Measurements from ENCODE around the gene FLVCR1. TPM values are rescaled to one million over a fixed set of nuclear protein-coding genes. Genes with fewer than 3 reads are reported as not detected.
A peak's percentile ranks its signal among the peaks of the same experiment; 100 is the strongest.

The FLVCR1 gene
- total RNA-seq, 1 donor from 2014 or later = 18.4 TPM

GRCh38 chr1:212820969-212821368 lies 37.1 kb upstream of the FLVCR1 start:
- DNase-seq (ENCODE audit: low spot score) = no peak
- H3K27ac Mint-ChIP-seq (ENCODE audit: unreplicated experiment) = no peak overlapping the region

DNA sequence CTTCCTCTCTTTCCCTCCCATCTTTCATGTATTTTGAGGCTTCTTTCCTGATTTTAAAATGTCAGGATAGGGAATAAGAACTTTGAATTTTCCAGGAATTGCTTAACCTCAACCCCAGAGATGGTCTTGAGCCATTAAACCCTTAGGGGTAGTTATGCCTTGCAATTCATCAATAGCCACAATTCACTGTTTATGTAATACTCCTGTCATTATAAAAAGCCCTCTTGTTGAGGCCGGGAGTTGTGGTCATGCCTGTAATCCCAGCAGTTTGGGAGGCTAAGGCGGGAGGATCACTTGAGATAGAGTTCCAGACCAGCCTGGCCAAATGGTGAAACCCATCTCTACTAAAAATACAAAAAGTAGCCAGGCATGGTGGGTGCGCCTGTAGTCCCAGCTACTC lies 35.1 kb upstream of the FLVCR1 start:
- Mint-ChIP-seq H3K27ac (ENCODE audit: unreplicated experiment) (no peak overlapping the region), H3K27me3 (ENCODE audit: unreplicated experiment) (peaks cover 6% of the 10 kb centered on the region), H3K9me3 (ENCODE audit: unreplicated experiment) (peaks cover 11% of the 10 kb centered on the region), H3K36me3 (ENCODE audit: low read depth, unreplicated experiment) (peaks cover 28% of the 10 kb centered on the region), H3K4me3 (ENCODE audit: unreplicated experiment) (no peak overlapping the region), H3K4me1 (ENCODE audit: unreplicated experiment) (peaks cover 5% of the 10 kb centered on the region)
- no peak for DNase-seq (ENCODE audit: low spot score)
- TF ChIP-seq, protein P1, sequence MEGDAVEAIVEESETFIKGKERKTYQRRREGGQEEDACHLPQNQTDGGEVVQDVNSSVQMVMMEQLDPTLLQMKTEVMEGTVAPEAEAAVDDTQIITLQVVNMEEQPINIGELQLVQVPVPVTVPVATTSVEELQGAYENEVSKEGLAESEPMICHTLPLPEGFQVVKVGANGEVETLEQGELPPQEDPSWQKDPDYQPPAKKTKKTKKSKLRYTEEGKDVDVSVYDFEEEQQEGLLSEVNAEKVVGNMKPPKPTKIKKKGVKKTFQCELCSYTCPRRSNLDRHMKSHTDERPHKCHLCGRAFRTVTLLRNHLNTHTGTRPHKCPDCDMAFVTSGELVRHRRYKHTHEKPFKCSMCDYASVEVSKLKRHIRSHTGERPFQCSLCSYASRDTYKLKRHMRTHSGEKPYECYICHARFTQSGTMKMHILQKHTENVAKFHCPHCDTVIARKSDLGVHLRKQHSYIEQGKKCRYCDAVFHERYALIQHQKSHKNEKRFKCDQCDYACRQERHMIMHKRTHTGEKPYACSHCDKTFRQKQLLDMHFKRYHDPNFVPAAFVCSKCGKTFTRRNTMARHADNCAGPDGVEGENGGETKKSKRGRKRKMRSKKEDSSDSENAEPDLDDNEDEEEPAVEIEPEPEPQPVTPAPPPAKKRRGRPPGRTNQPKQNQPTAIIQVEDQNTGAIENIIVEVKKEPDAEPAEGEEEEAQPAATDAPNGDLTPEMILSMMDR (IDR thresholded peaks at IDR 0.05; ENCODE audit: unreplicated experiment) = no peak

More at GRCh38 chr1:212820969-212821368, 37.1 kb upstream of the FLVCR1 start:
- peaks cover 5% of the 10 kb centered on the region for H3K4me1 Mint-ChIP-seq (ENCODE audit: unreplicated experiment)
- TF ChIP-seq, protein P1 (IDR thresholded peaks at IDR 0.05; ENCODE audit: unreplicated experiment) = no peak
- peaks cover 1% of the 10 kb centered on the region for H3K27me3 Mint-ChIP-seq (ENCODE audit: unreplicated experiment)
- H3K4me3 Mint-ChIP-seq (ENCODE audit: unreplicated experiment) = no peak overlapping the region
- peaks cover 14% of the 10 kb centered on the region for H3K36me3 Mint-ChIP-seq (ENCODE audit: low read depth, unreplicated experiment)
- H3K9me3 Mint-ChIP-seq (ENCODE audit: unreplicated experiment) = peaks cover 7% of the 10 kb centered on the region

DNA sequence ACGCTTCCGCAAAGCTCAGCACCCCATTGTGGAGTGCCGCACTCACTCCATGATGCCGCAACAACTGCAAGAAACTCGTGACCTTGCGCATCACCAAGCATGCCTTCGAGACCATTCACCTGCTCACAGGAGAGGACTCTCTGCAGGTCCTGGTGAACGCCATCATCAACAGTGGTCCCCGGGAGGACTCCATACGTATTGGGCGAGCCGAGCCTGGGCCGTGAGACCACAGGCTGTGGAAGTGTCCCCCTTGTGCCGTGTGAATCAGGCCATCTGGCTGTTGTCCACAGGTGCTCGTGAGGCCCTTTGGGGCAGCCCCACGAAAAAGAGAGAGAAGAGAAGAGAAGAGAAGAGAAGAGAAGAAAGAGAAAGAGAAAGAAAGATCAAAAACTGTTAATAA lies 33.9 kb upstream of the FLVCR1 start:
- no peak for DNase-seq (ENCODE audit: low spot score)
- TF ChIP-seq, protein P1 (IDR thresholded peaks at IDR 0.05; ENCODE audit: unreplicated experiment) = no peak
- H3K4me3 Mint-ChIP-seq (ENCODE audit: unreplicated experiment) = no peak overlapping the region
- peaks cover 28% of the 10 kb centered on the region for H3K36me3 Mint-ChIP-seq (ENCODE audit: low read depth, unreplicated experiment)
- peaks cover 6% of the 10 kb centered on the region for H3K27me3 Mint-ChIP-seq (ENCODE audit: unreplicated experiment)
- no peak overlapping the region for H3K27ac Mint-ChIP-seq (ENCODE audit: unreplicated experiment)
- H3K4me1 Mint-ChIP-seq (ENCODE audit: unreplicated experiment) = peaks cover 5% of the 10 kb centered on the region
- H3K9me3 Mint-ChIP-seq (ENCODE audit: unreplicated experiment) = peaks cover 11% of the 10 kb centered on the region

DNA sequence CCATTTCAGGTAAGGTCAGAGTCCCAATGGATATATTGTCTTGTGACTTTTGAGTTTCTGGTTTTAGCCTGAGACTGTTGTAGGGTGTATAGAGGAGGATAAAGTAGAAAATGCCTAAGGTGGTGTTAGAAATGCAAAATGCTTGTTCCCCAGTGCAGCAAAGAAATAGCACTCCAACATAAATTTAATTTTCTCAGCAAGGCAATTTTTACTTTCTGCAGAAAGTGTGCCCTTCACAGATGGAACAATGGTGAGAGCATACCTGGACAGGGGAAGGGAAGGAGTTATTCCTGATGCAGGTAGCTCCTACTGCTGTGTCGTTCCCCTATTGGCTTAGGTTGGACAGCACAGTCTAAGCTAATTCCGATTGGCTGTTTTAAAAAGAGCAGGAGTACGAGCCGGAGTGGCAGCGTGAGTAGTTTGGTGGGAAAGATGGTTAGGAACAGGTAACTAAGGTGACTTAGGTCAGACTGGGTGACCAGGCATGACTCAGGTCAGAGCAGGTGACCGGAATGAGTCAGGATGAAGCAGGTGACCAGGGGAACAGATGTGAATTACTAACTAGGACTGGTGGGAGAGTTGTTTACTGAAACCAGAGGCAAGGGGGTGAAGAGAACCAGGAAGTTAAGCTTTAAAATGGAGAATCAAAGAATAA lies 32.1 kb upstream of the FLVCR1 start:
- DNase-seq (ENCODE audit: low spot score) = no peak
- Mint-ChIP-seq H3K4me1 (ENCODE audit: unreplicated experiment) (no peaks in the 10 kb centered on the region), H3K36me3 (ENCODE audit: low read depth, unreplicated experiment) (peaks cover 28% of the 10 kb centered on the region), H3K9me3 (ENCODE audit: unreplicated experiment) (peaks cover 11% of the 10 kb centered on the region), H3K27ac (ENCODE audit: unreplicated experiment) (no peak overlapping the region), H3K27me3 (ENCODE audit: unreplicated experiment) (peaks cover 6% of the 10 kb centered on the region), H3K4me3 (ENCODE audit: unreplicated experiment) (no peak overlapping the region)
- TF ChIP-seq, protein P1 (IDR thresholded peaks at IDR 0.05; ENCODE audit: unreplicated experiment) = no peak

DNA sequence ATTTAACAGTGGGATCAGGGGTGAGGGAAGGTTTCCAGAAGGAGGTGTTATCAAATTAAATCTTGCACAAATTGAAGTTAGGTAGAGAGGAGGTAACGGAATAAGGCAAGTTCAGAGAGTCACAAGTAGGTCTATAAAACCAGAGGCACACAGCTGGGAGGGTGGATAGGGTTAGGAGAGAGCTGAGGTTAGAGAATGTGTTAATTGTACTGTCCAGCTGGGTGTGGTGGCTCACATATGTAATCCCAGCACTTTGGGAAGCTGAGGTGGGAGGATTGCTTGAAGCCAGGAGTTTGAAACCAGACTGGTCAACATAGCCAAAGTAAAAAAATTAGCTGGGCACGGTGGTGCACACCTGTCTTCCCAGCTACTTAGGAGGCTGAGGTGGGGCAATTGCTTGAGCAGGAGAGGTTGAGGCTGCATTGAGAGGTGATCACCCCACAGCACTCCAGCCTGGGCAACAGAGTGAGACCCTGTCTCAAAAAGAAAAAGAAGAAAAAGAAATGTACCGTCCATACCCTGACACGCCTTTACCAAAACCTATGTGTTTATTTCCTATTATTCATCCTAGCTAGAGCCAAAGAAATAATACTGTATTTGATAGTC lies 30.8 kb upstream of the FLVCR1 start:
- Mint-ChIP-seq H3K4me3 (ENCODE audit: unreplicated experiment) (peak overlapping the region; percentile 1), H3K36me3 (ENCODE audit: low read depth, unreplicated experiment) (peaks cover 28% of the 10 kb centered on the region), H3K27me3 (ENCODE audit: unreplicated experiment) (peaks cover 6% of the 10 kb centered on the region), H3K9me3 (ENCODE audit: unreplicated experiment) (peaks cover 11% of the 10 kb centered on the region), H3K4me1 (ENCODE audit: unreplicated experiment) (peaks cover 3% of the 10 kb centered on the region), H3K27ac (ENCODE audit: unreplicated experiment) (no peak overlapping the region)
- TF ChIP-seq, protein P1 (IDR thresholded peaks at IDR 0.05; ENCODE audit: unreplicated experiment) = no peak
- no peak for DNase-seq (ENCODE audit: low spot score)
